ENCODE measurements around the gene PNPLA7.

The PNPLA7 gene

GRCh38 chr9:137437691-137438590 lies 112.3 kb downstream of the PNPLA7 start:
- in situ Hi-C loops (cut with MboI; ENCODE audit: low sequenced_read_pairs), result no loop called here

- in situ Hi-C loops (cut with MboI; ENCODE audit: low sequenced_read_pairs), result no loop called here
Measured at GRCh38 chr9:137436761-137437600, 113.2 kb downstream of the PNPLA7 start.

- in situ Hi-C loops (cut with MboI; ENCODE audit: low sequenced_read_pairs), result no loop called here
Measured at GRCh38 chr9:137435980-137436760, 114.0 kb downstream of the PNPLA7 start.

- in situ Hi-C loops (cut with MboI; ENCODE audit: low sequenced_read_pairs), result no loop called here
Measured at GRCh38 chr9:137435381-137435891, 114.8 kb downstream of the PNPLA7 start.

GRCh38 chr9:137434498-137435380 lies 115.5 kb downstream of the PNPLA7 start:
- in situ Hi-C loops (cut with MboI; ENCODE audit: low sequenced_read_pairs), result no loop called here

GRCh38 chr9:137433916-137434431 lies 116.2 kb downstream of the PNPLA7 start:
- in situ Hi-C loops (cut with MboI; ENCODE audit: low sequenced_read_pairs), result no loop called here

GRCh38 chr9:137433349-137433915 lies 116.8 kb downstream of the PNPLA7 start:
- in situ Hi-C loops (cut with MboI; ENCODE audit: low sequenced_read_pairs), result no loop called here

GRCh38 chr9:137432687-137433348 lies 117.4 kb downstream of the PNPLA7 start:
- in situ Hi-C loops (cut with MboI; ENCODE audit: low sequenced_read_pairs), result no loop called here

- in situ Hi-C loops (cut with MboI; ENCODE audit: low sequenced_read_pairs), result no loop called here
Measured at GRCh38 chr9:137431416-137431931, 118.7 kb downstream of the PNPLA7 start.

- in situ Hi-C loops (cut with MboI; ENCODE audit: low sequenced_read_pairs), result no loop called here
Measured at GRCh38 chr9:137430723-137431415, 119.3 kb downstream of the PNPLA7 start.

- in situ Hi-C loops (cut with MboI; ENCODE audit: low sequenced_read_pairs), result no loop called here
Measured at GRCh38 chr9:137429974-137430722, 120.1 kb downstream of the PNPLA7 start.

GRCh38 chr9:137429546-137429890 lies 120.7 kb downstream of the PNPLA7 start:
- in situ Hi-C loops (cut with MboI; ENCODE audit: low sequenced_read_pairs), result no loop called here

- in situ Hi-C loops (cut with MboI; ENCODE audit: low sequenced_read_pairs), result no loop called here
Measured at GRCh38 chr9:137428841-137429545, 121.2 kb downstream of the PNPLA7 start.

GRCh38 chr9:137428311-137428630 lies 121.9 kb downstream of the PNPLA7 start:
- in situ Hi-C loops (cut with MboI; ENCODE audit: low sequenced_read_pairs), result no loop called here

GRCh38 chr9:137427454-137428310 lies 122.5 kb downstream of the PNPLA7 start:
- in situ Hi-C loops (cut with MboI; ENCODE audit: low sequenced_read_pairs), result no loop called here

All from HL-60/S4 treated with retinoic acid at 250 ng/mL for 4 days and 3 days (cell line).